GM18870 (cell line): ENCODE results near the gene FGFRL1.

Experiments
- ATAC-seq: cut with Tn5 transposase; IDR thresholded peaks from one replicate; pipeline ENCODE4 v1.9.1; 2021; ENCODE audit warnings: moderate library complexity; ENCODE audit not compliant: unreplicated experiment

Gene FGFRL1, protein sequence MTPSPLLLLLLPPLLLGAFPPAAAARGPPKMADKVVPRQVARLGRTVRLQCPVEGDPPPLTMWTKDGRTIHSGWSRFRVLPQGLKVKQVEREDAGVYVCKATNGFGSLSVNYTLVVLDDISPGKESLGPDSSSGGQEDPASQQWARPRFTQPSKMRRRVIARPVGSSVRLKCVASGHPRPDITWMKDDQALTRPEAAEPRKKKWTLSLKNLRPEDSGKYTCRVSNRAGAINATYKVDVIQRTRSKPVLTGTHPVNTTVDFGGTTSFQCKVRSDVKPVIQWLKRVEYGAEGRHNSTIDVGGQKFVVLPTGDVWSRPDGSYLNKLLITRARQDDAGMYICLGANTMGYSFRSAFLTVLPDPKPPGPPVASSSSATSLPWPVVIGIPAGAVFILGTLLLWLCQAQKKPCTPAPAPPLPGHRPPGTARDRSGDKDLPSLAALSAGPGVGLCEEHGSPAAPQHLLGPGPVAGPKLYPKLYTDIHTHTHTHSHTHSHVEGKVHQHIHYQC

DNA sequence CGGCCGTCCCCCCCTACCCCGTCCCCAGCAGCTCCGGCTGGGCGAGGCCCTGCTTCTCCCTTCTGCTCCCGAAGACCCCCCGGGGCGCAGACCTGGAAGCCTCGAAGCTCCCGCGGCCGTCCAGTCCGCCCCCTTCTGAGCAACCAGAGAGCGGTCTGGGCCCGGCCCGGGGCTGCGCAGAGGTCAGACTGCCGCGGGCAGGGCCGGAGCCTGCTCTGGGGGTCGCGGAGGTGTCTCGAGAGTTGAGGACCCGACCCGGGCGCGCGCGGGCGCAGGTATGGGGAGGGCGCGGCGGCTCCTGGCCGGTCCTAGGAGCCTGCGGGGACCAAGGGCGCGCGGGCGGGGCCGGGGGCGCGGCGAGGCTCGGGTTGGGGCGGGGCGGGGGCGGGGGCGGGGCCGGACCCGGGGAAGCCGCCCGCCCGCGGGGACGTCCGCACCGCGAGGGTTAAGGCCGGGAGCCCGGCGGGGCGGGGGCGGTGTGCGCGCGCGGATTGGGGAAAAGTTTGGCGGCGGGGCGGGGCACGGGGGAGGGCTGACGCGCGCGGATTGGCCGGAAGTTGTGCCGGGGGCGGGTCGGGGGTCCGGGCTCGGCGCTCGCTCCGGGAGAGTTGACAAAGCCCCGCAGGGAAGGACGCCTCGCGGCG is at the start of gene FGFRL1:
TSS of gene FGFRL1 (plus strand) at position 605 of the 644 bp plus-strand sequence. CDS start 860 bp downstream, outside the sequence.
- no peak for ATAC-seq

DNA sequence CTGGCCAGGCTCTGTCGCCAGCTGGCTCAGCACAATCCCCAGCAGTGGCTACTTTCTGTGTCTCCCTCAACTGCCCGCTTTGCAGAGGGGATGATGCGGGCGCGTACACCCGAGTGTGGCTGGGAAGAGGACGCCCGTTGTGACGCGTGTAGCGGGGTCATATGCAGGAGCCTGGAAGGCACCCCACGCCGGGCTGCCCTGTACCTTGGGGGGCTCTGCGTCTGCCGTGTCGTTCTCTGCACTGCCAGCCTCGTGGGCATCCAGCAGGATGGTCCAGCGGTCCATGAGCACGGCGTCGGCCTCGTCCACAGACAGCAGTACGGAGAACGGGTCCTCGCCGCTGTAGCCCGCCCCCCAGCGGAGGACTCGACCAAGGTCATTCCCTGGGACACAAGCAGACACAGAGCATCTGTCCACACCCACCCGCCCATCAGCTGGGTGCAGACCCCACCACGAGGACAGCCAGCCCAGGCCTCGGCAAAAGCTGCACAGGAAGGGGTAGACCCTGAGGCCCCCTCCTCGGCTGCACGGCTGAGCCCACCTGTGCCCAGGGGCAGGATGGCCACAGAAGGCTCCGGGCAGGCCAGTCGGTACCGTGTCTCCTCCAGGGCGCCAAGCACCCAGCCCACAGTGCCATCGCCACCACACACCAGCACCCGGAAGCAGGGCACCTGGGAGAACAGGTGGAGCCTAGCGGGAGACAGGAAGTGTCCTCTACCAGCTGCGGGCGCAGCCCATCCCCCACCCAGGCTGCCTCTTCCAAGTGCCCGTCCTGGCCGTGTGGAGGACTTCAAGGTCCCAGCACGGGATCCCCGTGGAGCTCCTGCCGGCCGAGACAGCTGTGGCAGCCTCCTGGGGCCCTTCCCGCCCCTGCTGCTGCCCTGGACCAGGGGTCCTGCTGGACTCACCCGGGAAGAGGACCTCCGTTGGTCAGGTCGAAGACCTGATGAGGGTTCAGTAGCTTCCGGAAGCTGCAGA is 48.9 kb upstream of the FGFRL1 start:
- no peak for ATAC-seq

DNA sequence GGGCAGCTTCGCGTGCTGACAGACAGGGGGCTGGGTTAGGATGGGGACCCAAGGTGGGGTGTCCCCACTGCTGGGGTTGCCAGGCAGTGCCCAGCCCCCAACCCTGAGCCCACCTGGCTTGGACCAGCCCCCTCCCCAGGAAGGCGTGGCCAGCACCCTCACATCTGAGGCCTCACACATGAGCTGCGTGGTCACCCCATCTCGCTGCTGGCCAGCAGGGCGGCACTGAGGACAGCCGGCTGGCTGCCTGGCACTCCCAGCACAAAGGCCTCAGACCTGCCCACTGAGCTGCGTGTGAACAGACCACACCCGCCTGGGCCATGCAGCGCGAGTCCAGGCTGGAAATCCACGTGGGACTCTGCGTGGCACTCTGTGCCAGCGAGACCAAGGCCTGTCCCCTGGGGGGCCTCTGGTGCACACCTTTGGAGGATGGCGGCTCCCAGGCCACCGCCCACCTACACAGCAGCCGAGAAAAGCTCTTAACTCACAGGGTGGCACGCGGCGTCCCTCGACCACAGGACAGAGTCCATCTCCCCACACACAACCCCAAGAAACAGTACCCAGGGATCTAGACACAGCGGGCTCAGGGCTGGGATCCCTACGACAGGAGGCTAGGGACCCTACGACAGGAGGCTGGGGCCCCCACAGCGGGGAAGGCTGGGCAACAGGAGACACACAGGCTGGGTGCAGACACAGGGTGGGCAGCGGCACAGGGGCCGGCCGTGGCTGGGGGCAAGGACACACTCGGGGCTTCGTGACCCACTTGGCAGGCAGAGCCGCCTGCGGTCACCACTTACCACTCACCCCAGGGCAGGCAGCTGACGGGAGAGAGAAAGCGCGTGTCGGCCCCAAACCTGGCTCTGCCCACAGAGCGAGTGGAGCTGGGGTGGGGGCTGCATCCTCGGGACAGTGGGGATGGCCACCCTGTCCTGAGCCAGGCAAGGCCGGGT is 47.9 kb upstream of the FGFRL1 start:
- no peak for ATAC-seq

DNA sequence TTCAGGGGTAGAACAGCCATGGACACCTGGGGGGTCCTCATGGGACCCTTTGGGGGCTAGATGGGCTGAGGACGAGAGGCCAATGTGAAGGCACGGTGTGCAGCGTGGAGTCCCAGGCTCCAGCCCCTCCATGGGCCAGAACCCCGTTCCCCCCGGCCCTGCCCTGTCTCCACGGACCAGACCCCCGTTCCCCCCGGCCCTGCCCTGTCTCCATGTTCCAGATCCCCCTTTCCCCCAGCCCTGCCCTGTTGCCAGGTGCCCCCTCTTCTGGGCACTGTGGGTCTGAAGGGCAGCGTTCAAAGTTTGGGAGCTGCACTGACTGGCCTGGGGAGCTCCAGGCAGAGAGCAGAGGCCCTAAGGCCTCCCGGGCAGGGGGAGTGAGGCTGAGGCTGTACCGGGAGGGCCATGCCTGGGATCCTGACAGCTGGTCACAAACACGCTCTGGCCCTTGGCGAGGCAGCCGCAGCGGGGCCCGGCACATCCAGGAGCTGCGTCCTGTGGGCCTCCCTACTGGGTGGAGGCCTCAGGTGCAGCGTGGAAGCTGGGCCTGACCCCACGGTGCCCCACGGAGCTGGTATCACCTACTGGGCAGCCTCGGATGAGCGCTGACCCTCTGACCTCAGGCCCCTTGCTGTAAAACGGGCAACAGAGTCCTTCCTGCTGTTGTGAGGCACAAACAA is 46.9 kb upstream of the FGFRL1 start:
- no peak for ATAC-seq

DNA sequence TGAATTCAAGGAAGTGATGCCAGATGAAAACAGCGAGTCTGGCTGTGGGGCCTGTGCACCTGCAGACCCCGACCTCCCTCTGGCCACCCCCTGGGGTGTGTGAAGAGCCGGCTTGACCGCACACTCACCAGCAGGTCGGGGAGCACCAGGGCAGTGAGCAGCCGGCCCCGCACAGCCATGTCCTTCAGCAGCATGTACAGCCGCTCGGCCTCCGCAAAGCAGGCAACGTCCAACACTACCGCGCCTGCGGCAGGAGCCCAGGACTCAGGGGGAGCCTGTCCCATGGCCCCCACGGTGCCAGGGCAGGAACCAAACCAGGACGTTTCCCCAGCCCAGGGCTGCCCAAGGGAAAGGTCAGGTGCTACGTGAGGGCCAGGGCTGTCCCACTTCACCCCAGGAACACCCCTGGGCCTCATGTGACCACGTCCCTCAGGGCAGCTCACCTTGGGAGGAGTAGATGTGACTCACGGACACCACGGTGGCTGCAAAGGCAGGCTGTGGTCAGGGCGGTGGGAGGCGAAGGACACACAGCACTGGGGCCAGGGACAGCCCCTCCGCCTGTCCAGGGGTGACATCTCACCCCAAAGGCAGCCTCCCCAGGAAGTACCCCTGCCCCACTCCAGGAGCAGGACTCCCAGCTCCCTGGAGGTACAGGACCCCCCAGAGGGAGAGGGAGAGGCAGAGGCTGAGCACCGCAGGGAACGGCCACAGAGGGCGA is 46.2 kb upstream of the FGFRL1 start:
- ATAC-seq, result no peak

DNA sequence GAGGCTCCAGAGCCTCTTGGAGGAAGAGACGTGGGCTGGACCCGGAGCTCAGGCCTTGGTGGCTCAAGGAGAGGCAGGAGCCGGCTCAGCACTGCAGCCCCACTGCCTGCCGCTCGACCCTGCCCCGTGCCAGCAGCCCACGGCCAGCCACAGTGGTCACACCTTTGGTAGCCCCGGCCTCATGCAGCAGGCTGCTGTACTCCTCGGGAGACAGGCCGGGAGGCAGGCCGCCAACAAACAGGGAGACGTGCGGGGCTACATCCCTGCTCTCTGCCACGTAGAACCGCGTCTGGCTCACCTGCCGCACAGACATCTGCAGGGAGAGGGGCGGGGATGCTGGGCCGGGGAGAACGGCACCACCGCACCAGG is 45.7 kb upstream of the FGFRL1 start:
- no peak for ATAC-seq

DNA sequence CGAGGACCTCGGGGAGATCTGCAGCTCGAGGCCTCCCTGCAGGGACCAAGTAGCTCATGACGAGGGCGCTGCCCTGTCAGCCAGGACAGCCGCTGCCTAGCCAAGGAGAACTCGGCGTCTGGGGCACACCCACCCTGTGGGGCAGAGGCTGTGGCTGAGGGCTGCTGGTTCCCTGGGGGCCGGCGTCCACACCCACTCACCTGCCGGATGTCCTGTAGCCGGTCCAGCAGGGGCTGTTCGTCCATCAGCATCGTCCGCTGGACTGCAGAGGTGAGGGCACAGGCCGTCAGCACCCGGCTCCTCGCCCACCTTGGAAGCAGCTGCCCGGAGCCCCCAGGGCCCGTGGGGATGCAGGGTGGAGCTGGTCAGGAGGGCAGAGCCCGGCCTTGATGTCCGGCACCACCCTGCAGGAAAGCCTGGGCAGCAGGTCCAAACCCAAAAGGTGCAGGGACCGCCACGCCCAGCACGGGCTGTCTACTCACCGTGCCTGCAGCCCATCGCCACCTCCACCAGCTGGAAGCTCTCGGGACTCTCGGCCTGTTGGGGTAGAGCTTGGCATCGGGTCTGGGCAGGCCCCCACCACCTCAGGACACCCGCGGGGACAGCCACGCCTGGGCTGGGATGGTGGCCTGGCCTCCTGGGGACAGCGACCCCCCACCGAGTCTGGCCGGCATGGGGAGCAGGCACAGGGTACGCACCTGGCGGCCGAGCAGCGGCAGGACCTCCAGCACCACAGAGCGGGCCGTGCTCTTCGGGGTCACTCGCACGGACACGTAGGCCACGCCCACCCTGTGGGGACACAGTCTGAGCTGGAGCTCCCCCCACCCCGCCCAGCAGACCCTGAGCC is 44.9 kb upstream of the FGFRL1 start:
- ATAC-seq, result no peak

DNA sequence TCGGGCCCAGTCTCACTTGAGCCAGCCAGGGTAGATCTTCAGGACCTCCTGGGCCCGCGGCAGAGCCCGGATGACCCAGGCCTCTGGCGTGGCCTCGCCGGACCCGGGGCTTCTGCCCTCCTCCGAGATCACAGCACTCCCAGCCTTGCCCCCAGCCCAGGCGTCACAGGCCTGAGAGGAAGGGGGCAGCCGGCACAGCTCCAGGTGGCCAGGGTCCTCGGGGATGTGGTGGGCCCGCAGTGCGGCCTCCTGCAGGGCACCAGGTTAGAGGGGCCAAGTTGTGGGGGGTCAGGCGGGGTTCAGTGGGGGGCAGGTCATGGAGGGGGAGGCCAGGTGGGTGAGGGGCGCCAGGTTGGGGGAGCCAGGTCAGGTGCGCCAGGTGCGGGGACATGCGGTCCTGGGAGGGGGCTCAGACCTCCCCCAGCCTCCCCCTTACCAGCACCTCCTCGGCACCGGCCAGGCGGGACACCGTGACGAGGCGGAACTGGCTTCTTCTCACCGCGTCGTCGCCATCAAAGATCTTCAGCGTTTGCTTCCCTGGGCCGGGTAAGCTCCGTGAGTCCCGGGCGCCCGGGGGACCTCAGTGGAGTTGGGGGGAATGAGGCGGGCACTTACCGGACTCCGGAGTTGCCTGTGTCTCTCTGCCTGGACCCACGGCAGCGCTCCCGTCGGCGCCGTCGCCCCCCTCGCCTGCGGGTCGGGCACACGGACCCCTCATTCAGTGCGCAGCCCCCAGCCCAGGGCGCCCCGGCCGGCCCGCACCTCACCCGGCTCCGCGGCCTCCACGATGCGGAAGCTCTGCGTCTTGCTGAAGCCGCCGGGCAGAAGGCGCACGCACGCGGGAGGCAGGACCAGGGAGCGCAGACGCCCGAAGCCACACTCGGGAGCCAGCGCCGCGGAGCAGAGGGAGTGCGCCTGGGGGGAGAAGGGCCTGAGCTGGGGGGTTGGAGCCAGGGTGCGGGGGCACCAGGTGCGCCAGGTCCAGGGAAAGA is 44.0 kb upstream of the FGFRL1 start:
- no peak for ATAC-seq

DNA sequence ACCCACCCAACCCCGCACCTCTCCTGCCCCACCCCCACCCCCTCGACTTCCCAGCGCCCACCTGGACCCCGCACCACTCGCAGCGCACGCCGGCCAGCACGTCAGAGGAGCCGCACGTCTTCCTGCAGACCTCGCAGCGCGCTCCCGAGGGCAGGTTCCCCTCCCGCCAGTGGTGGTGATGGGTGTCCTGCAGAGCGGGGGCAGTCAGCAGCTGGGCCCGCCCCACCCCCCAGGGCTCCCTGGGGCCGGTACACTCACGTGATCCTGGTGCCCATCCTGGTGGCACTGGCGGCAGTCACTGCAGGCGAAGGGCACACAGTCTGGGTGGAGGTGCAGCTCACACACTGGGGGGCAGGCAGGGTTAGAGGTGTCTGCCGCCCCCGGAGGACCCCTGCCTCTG is 43.2 kb upstream of the FGFRL1 start:
- no peak for ATAC-seq

DNA sequence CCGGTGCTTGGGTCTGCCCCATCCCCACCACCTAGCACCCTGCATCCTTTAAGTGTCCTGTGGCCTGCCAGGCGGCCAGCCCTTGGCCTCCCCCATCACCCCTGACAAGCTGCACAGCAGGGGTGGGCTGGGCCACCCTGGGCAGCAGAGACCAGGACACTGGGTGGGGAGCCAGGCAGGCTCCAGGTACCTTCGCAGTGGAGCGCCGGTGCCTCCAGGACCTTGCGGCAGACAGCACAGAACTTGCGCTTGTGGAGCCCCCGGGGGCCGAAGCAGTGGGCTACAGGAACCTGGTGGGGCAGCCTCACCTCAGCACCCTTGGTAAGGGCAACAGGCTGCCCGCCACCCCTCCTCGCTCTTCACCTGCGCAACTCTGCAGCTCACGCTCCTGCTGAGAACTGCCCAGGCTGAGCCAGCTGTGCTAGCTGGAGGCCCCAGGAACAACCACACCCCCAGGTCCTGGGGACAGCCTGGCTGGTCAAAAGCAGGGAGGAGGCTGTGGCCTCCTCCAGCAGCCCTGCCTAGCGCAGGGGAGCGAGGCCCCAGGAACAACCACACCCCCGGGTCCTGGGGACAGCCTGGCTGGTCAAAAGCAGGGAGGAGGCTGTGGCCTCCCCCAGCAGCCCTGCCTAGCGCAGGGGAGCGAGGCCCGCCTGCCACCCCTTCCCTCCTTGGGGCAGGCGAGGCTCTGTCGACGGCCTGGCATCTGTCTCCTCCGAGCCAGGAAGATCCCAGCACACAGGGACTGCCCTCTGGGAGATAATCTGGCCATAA is 42.6 kb upstream of the FGFRL1 start:
- ATAC-seq, result no peak

DNA sequence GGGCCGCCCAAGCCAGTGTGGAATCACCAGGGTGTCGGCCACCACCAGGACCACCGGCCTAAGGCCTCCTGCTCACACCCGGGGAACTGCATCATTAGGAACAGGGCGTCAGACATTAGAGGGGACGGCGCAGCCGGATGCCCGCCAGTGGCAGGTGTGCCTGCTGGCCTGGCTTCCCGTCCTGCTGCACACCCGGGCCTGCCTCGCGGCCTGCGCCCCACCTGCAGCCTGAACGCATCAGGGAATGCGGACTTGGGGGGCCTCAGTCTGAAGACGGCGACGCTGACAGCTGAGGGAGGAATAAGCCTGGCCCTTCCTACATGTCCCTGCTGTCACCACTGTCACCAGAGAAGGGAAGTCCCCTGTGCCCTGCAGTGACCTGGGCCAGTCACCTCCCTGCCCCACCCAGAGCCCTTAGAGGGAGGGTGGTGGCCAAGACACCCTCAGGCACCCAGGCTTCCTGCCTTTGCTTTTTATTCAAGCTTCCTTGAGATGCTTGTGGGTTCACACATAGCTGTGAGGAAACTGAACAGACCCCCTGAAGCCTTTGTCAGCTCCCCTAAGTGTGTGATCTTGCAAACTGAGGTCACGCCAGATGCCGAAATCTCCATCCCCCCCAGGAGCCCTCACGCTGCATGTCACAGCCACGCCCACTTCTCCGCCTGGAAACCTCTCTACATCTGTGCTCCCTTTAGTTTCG is 41.2 kb upstream of the FGFRL1 start:
- ATAC-seq, result no peak

DNA sequence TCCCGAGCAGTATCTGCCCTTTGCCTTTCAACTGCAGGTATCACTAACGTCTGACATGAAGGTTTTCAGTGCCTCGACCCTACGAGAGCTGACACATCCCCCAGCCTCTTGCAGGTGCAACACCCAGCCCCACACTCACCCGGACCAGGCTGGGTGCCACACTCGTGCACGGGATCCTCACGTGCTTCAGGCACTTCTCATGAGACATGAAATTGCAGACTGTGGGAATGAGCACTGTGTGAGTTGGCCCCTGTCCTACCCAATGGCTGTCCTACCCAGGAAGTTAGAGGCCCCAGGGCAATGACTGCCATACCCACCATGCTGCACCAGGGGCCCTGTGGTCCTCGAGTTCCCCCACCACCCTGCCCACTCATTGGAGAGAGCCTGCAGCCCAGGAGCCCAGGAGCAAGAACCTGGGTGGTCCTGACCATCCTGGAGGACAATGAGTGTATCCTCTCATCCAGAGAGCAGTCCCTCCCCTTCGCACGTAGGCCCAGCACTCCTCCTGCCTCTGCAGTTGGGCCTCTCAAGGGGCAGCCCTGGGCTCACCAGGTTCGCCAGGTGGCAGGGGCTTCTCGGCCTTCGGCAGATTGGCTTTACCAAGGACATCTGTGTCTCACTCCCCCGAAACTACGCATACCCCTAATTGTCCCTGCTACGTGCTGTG is 40.4 kb upstream of the FGFRL1 start:
- no peak for ATAC-seq

DNA sequence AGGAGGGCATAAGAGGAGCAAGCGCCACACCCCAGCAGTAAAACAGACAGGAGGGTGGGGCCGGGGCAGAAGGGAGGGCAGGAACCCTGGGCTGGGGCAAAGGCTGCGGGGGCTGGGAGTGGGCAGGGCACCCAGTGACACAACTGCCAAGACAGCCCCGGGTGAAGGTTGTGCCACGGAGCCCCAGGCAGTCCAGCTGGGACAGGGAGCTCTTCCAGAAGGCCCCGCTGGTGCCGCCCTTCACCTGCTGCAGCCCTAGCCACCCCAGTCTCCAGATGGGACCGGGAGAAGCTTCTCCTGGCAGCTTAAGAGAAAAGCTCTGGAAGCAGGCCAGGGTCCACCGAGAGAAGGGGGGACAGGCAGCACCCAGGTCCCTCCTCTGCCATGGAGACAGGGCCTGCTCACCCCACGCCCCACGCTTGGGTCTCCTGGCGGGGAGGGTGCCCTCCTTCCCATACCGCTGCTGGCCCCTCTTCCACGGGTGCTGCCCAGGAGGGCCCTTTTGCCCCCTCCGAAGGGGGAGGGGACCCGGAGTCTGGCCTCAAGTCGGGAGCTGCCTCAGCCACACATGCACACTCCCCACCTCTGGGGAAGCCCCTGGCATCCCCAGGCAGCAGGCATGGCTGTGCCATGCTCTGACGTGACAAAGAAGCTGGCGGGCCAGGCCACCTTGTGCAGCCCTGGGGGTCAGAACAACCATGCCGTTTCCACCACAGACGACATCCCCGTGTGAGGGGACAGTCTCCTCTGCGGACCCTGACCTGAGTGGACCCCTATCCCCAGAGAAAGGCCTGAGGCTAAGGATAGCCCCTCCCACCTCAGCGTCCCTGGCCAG is 39.5 kb upstream of the FGFRL1 start:
- ATAC-seq, result no peak
